NK-92 treated with Interleukin-12 subunit alpha and Interleukin-12 subunit beta, amount 100 ng/mL, for 24 hours (cell line): ENCODE results near the gene UBL7.

Source experiments
- DNase-seq: peaks from one replicate; lab custom pipeline; 2025; lab: John Stamatoyannopoulos, UW

UBL7 gene

DNA sequence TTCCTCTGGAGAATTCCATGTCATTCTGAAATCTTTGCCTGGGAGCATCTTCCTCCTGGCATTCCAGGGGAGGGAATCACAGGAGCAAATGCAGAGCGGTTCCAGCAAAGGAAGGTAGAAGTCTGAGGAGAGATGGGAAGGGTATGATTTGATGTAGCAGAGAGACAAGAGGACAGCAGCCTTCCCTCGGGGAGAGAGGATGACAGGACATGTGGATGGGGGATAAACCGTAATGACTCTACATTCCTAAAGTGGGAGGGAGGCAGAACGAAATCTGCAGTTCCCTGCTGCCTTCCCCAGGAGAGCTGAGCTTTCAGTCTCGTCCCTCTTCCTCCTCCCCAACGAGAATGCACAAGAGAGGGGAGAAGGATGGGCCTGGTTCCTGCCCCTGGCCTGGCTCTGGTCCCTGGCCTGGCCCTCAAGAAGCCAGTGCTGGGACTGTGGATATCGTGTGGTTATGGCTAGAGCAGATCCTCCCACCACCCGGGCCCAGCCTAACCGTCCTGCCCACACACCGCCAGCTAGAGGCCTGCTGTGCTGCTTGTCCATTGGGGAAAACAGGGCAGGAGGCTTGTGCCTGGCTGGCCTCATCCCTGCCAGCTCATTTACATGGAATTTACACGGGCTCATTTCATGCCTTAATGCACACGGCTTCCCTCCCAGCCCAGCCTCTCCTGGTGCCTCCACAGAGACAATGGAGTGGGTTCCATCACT lies 53.8 kb downstream of the UBL7 start:
- DNase-seq: no peak

GRCh38 chr15:74406517-74406916 lies 54.4 kb downstream of the UBL7 start:
- no peak for DNase-seq

GRCh38 chr15:74405823-74406222 lies 55.1 kb downstream of the UBL7 start:
- DNase-seq: no peak

GRCh38 chr15:74403991-74404563 lies 56.9 kb downstream of the UBL7 start:
- DNase-seq: no peak

GRCh38 chr15:74403588-74403919 lies 57.4 kb downstream of the UBL7 start:
- no peak for DNase-seq

- peak; percentile 89 for DNase-seq
Observed at GRCh38 chr15:74402873-74403587, 57.9 kb downstream of the UBL7 start.

DNA sequence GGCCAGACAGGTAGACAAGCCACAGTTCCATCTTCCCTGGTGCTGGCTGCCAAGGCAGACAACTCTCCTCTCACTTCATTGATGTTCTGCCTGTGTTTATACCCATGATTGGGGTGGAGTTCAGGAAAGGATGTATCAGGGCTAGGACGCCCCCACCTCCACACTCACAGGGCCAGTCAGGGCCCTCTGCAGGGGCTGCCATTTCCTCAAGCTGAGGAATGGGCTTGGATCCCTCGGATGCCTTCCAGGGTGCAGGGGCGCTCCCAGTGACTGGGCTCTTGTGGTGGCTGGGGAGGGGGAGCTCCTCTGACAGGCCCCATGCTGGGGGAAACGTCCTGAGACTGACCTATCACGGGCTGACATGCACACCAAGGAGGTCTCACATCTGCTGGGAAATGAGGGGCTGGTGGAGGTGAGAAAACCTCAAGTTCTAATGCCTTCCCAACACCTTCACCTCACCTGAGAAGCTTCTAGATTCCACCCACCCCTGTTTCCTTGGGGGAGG lies 58.6 kb downstream of the UBL7 start:
- DNase-seq: peak; percentile 87

- DNase-seq: peak; percentile 58
Observed at GRCh38 chr15:74400915-74401757, 59.8 kb downstream of the UBL7 start.

DNA sequence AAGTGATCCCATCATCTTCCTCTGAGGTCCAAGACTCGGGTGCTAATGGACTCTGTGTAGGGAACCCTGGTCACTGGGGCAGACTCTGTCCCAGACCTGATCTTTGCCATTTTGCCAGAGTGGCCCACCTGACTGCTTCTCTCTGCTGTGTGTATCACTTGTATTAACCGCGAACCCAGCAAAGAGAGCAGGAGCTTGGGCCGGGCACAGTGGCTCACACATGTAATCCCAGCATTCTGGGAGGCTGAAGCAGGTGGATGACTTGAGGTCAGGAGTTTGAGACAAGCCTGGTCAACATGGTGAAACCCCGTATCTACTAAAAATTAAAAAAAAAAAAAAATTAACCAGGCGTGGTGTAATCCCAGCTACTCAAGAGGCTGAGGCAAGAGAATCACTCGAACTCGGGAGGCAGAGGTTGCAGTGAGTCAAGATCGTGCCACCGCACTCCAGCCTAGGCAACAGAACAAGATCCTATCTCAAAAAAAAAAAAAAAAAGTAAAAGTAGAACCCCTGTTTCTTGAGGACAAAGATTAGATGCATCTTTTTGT lies 60.6 kb downstream of the UBL7 start:
- DNase-seq: peak; percentile 76

DNA sequence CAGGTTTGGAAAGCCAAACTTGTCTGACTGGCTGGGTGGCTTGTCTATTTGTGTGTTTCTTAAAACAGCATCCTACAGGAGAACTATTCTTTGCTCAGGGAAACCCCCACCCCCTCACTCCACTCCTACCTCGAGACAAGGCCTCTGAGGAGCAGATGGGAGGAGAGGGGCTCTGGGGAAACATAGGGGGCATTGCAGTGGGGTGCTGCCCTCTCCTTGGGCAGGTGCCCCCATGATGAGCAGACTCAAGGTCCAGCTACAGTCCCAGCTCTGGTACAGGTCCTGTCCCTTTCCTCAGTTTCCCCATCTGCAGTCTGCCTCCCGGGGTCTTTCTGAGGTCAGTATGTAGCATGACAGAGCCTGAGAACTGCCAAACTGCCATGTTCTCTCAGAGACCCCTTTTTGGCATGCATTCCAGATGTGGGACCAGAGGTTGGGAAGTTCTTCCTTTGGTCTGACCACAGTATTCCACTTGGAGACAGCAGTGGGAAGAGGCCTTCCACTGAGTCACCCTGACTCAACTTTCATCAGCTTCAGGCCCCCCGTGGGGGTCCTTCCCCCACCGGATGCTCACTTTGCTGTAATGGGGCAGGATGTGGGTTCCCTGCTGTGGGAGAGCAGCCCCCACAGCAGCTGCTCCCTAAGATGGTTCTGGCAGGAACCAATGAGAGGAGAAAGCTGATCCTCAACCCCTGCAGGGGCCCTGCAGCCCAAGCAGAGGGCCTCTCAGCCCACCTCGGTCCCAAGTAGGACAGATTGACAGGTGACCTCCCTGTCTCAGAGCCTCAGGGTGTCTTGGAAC lies 61.2 kb downstream of the UBL7 start:
- peak; percentile 80 for DNase-seq

GRCh38 chr15:74399100-74399499 lies 61.9 kb downstream of the UBL7 start:
- DNase-seq: no peak

- DNase-seq: no peak
Observed at GRCh38 chr15:74398183-74398582, 62.8 kb downstream of the UBL7 start.

GRCh38 chr15:74397239-74398068 lies 63.5 kb downstream of the UBL7 start:
- DNase-seq: no peak

DNA sequence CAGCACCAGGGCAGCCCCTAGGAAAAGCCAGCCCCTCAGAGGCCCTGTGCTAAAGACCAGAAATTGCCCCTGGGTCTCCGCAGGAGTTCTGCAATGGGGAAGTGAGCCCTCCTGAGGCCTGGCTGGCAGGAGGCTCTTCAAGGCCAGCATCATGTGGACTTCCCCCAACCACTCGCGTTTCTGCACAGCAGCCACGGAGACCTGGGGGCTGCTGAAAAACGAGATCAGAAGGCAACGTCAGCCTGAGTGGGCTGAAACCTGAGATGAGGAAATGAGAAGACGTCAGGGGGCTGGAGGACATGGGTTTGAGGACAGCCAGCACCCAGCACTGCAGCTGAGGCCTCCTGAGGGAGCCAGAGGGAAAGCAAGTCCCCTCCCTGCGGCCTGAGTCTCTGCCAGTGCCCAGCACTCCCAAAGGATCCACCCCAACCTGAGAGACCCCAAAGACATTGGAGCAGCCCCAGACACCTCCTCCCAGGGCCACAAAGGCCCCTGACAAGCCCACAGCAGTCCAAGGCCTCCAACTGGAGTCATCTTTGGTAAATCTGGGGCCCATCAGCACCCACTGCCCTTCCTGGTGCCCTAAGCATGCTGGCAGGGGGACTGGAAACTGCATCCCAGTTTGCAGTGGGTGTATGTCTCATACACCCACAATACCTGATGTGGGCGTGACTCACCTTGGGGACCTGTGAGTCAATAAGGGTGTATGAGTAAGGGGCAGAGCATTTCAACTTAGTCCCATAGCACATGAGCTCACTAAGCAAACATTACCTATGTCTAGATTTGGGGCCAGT lies 64.3 kb downstream of the UBL7 start:
- peak; percentile 41 for DNase-seq

- DNase-seq: no peak
Observed at GRCh38 chr15:74396146-74396438, 64.9 kb downstream of the UBL7 start.
